ENCODE results near the gene CRLF3. TPM values are rescaled to one million over a fixed set of nuclear protein-coding genes. Genes with fewer than 3 reads are reported as not detected.

The CRLF3 gene
- total RNA-seq, 2 experiments from 2014 or later, result 47.1 to 47.7 TPM

Other genes starting within 250 kb of the CRLF3 start
- gene ATAD5, start 7.3 kb upstream of the CRLF3 start, total RNA-seq, result 10 to 100 TPM; 33.3 to 33.5 TPM
- gene TEFM, start 81.5 kb upstream of the CRLF3 start, total RNA-seq, result 1 to 10 TPM; 8.6 to 9.7 TPM
- under 1 TPM; 0.32 to 0.52 TPM for gene ADAP2, start 97.3 kb upstream of the CRLF3 start, total RNA-seq
- 1 to 10 TPM; 5.0 to 5.4 TPM for gene RNF135, start 146.3 kb upstream of the CRLF3 start, total RNA-seq

Measured in activated naive CD4-positive, alpha-beta T cell treated with anti-CD3 and anti-CD28 coated beads for 36 hours (primary cell).